GM18867 (cell line): ENCODE data around the gene RAP1GAP.
"Not testable (repeated sequence)": the region's sequence is repeated elsewhere in the genome, so short reads cannot be mapped to it uniquely, and the experiment has no call there.

Source experiments
- ATAC-seq: cut with Tn5 transposase; IDR thresholded peaks from one replicate; pipeline ENCODE4 v1.9.1; 2021; ENCODE audit warnings: mild to moderate bottlenecking, moderate library complexity; ENCODE audit not compliant: unreplicated experiment

RAP1GAP gene

DNA sequence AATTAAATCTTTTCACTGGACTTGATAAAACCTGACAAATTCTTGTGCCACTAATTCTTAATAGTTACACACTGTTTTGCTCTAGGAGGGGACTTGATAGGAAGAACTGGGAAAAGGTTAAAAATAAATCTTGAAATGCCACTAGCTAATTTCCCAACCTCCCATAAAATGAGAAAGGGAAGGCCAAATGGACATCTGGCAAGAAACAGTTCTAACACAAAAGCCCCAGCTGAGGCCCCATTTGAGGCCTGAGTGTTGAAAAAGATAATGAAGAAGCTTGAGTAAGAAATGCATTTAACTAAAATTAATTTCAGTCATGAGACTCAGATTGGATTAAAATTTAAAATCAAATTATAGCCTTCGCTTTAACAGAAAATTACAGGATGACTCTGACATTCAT is 11.2 kb upstream of the RAP1GAP start:
- no peak for ATAC-seq

DNA sequence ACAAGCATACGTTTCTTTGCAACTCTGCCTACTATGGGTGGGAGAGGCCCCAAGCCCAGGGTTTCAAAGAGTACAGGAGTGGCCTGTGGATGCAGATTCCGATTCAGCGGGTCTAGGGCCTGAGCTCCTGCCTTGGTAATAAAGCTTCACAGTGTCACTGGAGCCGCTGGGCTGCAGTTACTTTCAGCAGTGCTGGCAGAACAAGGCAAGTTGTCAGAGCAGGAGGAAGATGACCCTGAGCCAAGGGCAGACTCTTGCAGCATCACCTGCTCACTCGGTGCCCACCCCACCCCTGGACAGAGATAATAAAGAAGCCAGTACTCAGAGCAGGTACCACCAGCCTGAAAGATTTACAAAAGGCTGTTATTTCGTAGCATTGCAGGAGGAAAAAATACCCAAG is 8.0 kb upstream of the RAP1GAP start:
- ATAC-seq: no peak

DNA sequence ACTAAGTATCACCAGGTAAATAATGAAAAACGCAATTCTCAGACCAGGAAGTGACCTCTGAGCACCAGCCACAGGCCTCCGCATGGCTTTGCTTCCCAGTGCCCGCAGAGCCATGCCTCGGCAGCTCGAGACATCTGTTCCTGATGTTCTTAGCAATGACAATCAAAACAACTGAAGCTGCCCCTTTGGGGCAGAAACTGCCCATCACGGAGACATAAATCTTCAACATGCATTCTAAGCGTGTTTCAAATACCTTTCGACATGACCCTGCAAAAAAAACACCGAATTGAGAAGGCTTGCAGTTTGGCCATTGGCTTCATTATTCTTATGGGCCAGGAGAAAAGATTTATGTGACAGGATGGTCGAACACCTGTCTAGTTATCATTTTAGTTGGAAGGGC is 5.8 kb upstream of the RAP1GAP start:
- no peak for ATAC-seq

DNA sequence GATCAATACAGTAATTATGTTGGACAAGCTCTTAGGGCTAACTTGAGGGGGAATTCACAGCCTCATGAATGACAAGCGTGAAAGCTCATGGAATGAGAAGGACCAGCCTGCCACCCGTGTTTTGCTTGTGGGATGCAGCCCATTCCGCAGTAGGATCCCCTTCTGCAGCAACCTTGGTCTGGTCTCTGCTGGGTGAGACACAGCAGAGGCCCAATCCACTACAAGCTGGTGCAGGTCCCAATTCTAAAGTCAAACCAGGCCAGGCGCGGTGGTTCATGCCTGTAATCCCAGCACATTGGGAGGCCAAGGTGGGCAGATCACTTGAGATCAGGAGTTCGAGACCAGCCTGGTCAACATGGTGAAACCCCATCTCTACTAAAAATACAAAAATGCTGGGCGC is 4.7 kb upstream of the RAP1GAP start:
- not testable (repeated sequence) for ATAC-seq

DNA sequence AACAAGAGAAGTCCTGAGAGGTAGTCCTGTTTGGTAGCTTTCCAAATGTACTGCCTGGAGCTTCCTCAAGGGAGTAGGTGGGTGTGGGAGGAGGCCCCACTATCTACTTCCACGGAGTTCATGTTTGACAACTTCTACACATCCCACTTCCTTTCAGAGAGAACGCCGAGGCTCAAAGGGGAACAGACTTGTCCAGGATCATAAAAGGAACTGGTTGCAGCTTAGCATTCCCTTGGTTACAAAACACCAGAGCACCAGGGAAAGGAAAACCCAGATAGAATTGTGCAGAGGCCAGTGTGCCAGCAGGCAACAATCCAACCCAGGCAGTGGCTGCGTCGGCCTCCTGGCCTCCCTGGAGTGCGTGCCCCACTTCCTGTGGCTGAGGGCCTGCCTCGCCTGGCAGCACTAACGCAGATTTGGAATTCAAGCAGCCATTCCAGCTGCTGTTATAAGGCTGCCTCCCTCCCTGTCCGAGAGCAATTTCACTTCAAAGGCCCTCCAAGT is 4.2 kb upstream of the RAP1GAP start:
- ATAC-seq: no peak

DNA sequence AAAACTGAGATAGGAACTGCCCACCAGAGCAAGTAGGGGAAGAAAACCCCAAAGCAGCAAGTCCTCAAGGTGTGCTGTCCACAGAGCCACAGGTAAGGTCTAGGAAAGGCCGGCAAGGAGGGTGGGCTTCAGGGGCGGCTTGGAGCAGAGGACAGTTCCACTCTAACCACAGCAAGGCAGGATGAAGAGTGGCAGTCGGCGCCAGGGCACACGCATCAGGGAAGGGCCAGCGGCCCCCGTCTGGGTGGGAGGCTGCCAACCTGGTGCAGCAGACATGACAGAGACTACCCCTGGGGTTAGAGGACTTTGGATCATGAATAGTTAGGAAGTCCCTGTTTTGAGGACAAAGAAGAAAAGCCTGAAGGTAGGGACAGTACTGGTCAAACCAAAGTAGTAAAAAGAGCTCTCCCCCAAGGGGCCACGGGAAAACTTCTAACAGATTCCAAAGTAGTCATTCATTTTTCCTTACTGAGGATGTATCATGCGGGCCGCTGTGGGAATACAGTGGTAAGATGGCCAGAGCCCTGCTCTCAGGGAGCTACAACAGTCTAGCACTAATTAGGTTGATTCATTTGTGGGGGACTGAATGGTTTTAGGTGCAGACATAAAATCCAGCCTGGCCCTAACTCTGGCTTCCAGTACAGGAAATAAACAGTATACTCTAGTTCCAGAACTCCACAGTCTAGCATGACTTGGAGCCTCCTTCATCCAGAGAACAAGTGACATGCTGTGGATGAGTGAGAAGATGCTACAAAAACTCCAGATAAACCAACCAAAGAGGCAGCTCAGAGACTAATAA is 3.5 kb upstream of the RAP1GAP start:
- no peak for ATAC-seq

DNA sequence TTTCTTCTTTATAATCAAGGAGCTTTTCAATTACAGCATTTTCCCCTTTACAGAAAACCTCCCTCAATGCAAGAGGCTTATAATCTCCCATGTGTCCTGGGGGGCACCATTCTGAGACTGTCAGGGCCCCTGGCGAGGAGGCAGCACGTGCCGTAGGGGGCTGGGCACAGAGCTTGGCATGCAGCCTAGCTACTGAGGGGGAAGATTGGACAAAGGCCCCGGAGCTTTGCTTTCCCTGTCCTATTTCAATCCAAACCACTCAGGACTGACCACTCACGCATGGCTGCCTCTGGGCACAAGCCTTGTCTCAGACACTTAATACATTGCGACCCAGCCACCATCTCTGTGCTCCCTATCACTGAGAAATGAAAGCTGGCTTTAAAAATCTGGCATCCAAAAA is 2.8 kb upstream of the RAP1GAP start:
- ATAC-seq: no peak

DNA sequence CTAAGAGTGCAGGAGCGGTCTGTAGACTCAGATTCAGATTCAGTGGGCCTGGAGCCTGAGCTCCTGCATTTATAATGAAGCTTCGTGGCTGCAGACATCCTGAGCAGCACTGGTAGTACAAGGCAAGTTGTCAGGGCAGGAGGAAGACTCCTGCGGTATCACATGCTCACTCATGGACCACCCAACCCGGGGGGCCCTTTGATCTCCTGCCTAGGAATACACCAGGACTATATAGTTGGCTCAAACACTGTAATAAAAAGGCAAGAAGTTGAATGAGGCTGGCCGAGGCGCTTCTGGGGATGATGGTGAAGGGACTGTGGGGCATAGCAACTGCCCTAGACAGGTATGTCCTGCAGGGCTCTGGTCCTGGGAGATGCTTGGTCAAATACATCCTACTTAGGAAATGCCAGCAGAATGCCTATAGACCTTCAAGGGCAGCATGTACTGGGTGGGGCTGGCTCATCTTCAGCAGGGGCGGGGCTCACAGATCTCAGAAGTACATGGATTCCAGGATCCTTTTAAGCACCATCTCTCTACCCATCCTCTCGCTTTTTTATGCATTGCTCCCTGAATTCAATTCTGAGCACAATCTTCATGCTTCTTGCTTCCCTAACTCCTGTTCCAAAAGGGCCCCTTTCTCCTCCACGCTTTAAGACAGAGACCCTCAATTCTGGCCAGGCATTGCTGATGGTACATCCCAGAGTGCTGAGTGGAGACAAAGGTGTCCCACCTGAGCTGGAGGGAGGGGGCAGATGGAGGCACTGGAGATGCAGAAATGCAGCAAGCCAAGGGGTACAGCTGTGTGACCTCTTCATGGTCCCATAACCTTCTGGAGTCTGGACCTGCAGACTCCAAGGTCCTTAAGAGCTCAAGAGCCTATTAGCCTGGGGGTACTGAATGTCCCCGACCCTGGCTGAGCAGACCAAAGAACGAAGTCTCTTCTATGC is 2.1 kb upstream of the RAP1GAP start:
- ATAC-seq: no peak

DNA sequence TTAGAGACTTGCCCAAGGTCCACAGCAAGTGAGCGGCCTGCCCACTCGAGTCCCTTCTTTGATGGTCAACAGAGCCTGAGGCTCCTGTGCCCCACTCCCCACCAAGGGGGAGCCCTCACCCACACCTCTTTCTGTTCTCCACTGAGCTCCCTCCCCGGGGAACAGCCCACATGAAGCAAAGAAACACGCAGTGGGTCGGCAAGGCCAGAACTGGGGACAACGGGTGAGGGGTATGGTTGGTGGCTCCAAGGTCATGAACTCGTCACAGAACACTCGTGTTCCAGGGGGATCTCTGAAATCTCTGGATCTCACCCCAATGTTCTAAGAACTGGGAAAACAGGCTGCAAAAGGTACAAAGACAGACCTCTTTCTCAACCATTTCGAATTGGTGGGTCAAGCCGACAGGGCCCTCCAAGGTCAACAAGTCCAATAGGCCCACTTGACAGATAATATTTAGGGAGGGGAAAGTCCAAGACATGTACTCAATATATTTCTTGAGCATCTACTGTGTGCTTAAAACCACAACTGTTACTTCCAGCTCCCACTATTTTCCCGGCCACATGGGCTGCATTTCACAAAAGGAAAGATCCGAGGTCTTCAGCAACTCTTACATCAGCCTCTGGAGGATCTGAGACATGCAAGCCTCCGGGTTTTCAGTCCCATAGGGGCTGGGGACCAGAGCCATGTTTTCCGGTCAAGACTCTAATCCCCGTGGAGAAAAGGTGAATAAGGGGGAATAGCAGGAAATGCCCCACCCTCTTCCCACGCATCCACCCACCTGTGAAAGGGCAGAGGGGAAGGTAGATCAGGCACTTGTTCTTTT is 1.1 kb upstream of the RAP1GAP start:
- ATAC-seq: no peak

DNA sequence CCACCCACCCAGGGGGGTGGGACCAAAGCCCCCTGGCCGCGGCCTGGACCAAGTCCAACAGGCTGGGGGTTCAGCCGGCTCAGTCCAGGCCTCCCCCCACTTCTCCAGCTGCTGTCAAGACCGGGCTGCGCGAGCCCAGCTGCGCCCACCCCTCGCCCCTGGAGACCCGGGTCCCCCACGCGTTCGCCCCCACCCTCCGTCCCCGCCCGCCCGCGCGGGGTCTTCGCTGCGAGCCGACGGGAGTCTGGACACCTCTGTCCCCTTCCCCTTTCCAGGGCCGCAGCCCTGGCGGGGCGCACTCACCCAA is 253 bp downstream of the RAP1GAP start:
- no peak for ATAC-seq

DNA sequence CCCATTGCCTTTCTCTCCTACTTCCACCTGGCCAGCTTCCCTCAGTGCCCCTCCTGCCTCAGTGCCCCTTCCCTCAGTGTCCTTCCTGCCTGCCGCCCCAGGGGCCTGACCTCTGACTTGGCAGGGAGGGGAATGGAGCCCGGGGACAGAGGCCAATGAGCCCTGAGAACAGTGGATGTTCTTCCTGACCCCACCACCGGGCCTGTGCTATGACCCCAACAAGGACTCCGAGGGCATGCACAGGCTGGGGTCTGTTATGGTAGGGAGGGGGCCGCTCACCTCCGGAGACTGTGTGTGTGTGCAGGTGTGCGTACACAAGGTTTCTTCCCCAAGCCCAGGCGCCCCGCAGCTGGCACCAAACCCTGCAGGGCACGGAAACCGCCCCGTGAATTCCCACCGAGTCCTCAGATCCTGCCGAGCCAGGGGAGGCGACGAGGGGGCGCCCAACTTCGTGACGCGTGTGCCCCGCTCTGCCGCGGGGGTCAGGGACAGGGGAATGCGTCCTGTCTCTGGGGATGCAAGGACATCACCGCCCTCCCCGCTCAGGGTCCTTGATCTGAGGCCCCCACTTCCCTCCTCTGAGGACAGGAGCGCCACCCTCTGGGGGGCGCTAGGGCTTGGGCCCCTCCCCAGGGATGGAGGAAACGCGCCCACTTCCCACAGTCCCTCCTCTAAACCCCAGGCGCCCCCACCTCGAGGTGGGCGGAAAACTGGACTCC is 766 bp downstream of the RAP1GAP start:
- no peak for ATAC-seq

DNA sequence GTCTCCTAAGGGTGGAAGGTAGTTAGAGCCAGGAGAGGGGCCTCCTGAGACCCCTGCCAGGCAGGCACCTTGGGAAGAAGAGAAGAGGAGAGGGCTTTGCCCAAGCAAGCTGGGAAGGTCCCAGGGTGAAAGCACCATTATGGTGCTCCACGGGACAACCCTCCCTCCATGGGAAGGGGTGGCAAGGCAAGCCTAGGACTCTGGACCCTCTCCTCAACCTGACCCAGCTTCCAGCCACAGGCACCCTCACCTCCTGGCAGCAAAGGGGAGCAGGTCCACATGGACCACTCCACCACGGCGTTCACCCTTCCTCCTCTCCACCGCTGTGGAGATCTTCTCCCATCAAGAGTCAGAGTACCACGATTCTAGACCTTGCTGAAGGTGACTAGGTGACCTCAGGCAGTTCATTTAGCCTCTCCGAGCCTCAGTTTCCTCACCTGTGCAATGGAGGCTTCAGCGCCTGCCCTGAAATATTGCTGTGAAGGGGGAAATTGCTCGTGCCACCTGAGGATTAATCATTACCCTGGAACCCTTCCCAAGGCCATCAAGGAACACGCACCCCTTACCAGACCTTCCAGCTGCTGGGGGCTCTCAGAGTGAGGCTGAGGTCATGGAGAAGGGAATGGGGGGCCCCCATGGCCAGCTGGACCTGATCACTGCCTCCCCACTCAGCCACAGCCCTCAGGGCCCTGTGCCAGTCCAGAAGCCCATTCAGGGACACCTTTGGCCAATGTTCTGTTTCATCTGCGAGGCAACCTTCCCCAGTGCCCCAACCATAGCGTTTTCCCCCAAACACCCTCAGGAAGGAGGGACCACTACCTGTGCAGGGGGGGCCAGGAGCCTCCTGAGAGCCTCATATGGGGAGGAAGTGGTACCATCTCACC is 1.6 kb downstream of the RAP1GAP start:
- no peak for ATAC-seq

DNA sequence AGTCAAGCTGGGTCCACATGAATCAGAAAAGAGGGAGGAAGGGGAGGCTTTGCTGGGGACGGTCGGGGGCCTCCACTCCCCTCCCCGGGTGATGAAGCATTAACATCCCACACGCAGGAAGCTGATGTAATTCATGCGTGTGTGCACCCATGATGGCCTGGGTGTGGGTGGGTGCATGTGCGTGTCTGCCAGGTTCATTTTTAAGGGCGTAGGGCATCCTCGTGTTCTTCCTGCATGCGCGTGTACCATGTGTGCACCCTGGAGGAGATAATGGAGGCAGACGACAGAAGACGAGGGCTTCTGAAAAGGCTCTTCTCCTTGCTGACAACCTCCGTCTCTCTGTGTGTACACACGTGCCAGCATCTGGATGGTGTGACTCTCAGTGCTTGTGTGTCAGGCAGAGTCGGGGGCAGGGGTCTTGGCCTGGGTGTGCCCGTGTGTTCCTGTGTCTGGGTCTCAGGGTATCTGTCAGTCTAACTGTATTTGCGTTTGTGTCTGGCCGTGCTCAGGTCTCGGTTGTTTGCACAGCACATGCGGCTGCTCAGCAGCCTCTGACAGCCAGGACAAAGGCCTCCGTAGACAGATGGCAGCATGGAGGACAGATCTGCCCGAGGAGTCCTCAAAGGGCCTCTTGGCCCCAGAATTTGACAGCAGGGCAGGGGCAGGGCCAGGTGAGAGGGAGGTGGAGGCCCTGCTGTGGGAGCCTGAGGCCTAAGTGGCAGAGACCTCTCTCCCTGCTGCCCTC is 2.4 kb downstream of the RAP1GAP start:
- ATAC-seq: no peak

DNA sequence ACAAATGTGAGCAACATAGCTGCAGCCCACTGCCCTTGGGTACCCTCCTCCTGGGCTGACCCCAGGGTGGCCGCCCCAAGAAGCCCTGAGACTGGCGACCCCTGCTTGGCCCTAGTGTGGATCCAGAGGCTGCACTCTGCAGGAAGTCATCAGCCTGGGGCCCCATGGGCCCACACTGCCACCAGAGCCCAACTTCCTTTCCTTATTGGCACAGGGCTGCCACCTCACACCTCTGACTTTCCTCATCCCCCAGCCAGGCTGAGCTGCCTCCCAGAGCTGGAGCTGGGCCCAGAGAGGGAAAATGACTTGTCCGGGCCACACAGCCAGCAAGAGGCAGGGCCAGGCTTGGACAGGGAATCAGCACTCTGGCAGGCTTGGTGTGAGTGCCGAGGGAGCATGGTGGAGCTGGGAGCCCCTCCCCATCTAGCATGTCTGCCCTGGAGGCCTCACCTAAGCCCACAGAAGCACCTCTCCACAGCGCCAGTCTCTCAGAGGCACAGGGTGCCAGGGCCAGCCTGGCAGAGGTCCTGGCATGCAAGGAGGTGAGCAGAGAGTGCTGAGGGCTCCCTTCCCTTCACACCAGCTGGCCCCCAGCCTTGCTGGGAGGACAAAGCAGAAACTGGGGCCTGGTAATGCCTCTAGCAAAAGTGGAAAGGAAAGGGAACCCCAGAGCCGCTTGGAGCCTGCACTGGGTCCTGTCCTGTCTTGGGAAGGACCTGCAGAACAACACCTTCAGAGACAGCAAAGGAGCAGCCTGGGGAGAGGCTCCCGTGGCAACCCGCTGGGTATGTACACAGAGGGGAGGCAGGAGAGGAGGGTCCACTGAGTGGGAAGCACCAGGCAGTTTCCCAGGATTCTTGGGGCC is 3.2 kb downstream of the RAP1GAP start:
- no peak for ATAC-seq

DNA sequence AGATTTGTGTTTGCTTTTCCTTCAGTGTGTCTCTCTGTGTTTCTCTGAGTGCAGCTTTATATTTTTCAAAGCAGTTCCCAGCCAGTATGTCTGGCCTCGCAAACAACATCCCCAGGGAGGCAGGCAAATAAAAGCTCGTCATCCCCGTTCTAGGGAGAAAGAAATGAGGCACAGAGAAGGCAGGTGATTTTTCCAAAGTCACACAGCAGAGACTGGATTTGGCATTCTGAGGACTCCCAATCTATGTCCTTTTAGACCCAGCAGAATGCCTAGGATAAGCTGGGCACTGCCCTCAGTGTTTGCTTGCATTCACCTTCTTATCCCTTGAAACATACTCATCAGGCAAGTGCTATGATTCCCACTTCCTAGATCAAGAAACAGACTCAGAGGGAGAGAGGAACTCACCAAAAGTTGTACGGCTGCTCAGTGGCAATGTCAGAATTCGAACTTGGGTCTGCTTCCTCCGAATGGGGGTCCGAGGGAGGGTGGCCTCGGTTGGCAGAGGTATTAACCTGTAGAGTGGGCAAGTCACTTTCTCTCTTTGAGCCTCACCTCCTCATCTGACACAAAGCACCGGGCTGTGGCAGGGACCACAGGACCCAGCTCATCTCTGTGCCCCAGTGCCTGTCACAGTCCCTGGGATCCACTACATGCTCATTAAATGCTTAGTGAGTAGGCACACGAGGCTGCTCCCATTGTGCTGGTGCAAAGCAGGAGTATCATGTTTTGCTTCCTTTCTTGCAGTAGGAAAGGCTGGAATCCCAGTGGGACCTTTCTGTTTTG is 4.2 kb downstream of the RAP1GAP start:
- no peak for ATAC-seq

DNA sequence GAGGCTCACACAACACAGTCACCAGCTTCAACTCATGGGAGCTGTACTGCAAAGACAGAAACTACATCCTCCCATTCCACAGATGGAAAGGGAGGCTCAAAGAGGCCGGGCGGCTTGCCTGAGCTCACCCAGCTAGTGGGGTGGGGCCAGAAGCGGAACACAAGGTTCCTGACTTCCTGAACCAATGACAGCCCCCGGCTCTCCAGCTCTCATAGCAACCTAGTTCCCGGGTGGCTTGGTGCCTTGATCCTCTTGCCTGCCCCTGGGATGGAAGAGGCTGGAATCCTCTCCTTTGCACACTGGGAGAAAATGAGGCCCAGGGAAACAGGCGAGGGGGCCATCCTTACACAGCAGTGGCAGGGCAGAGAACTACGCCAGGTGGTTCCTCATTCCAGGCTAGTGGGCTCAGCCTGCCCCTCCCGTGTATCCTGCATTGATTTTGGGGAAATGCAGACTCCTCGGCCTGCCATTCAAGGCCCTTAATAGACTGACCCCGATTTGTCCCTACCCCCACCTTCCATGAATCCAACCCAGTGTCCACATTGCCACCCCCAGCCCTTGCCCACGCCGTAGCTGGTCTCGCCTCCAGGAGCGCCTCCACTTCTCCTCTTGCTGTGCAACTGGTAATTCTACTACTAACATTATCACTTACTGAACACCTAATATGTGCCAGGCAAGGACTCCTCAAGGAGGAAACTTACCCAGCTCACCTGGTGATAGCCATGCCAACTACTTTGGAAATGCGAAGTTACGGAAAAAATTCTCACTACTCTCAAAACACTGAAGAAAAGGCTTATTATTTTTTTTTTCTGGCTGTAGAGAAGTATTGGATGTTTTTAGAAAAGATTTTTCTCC is 5.0 kb downstream of the RAP1GAP start:
- no peak for ATAC-seq
